Measurements from ENCODE around the gene TPRX1.
"Not testable (repeated sequence)": the region's sequence is repeated elsewhere in the genome, so short reads cannot be mapped to it uniquely, and the experiment has no call there.

The TPRX1 gene

DNA sequence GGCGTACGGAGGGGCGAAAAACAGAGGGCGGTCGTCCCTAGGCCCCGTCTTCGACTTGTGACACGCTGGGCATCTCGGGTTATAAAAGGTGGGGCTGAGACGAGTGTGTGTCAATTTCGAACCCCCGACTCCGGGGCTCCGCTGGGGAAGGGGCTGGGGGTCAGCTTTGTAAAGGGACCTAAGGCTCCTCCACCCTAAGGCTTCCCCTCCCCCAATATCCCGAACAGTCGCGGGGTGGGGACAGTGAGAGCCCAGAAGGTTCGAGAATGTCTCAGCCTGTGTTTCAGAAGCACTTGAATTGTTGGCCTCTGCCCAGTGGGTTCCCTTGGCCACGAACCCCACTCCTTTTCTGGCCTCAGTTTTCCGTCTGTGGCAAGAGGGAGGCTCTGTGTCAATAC lies 25.4 kb downstream of the TPRX1 start:
- H2AFZ ChIP-seq (ENCODE audit: low read depth, low read length) = peak overlapping the region; percentile 48
- no peak overlapping the region for H2BK5ac ChIP-seq (ENCODE audit: low read depth, low read length, poor library complexity, severe bottlenecking)
- H3K4me3 ChIP-seq (ENCODE audit: insufficient read depth in 1 of 2, low read depth in 1 of 2, low read length in 2 of 2) = peak overlapping the region; percentile 85 to 96
- DNase-seq = peak; percentile 22
- H3K79me1 ChIP-seq (replicated peaks; ENCODE audit: low read length, poor library complexity, severe bottlenecking) = peaks cover 21% of the 10 kb centered on the region
- H3K27ac ChIP-seq (ENCODE audit: low read length, poor library complexity, severe bottlenecking) = no peak overlapping the region
- H4K91ac ChIP-seq (ENCODE audit: low read length) = no peak overlapping the region
- peak overlapping the region in 1 of 2 experiments; percentile 53 for H3K14ac ChIP-seq (ENCODE audit: low read length in 2 of 2)
- WGBS = 1% methylated on average over 14 of the region's 20 CpGs
- peak overlapping the region; percentile 100 for H2BK120ac ChIP-seq (ENCODE audit: low read depth, low read length)
- peaks cover 24% of the 10 kb centered on the region for H3K4me1 ChIP-seq (ENCODE audit: control insufficient read depth, insufficient read depth, low read depth, low read length)
- H3K9ac ChIP-seq (ENCODE audit: low read length) = peak overlapping the region; percentile 97
- H3K4ac ChIP-seq (ENCODE audit: low read depth in 1 of 2, low read length in 2 of 2) = peak overlapping the region; percentile 5 to 57
- H2BK15ac ChIP-seq (ENCODE audit: low read depth, poor library complexity, severe bottlenecking) = no peak overlapping the region
- no peak overlapping the region for H2BK12ac ChIP-seq (ENCODE audit: low read length in 2 of 2)
- H3K9me3 ChIP-seq (ENCODE audit: control insufficient read depth, low read length) = no peaks in the 10 kb centered on the region
- H3K23ac ChIP-seq (ENCODE audit: low read length in 2 of 2) = no peak overlapping the region
- peaks cover 23 to 30% of the 10 kb centered on the region in 2 experiments for H3K36me3 ChIP-seq (ENCODE audit: control insufficient read depth in 1 of 2, insufficient read depth in 2 of 2, low read depth in 1 of 2, low read length in 2 of 2)
- no peak overlapping the region for H2AK5ac ChIP-seq (ENCODE audit: low read length, severe bottlenecking)
- H4K8ac ChIP-seq (ENCODE audit: low read length) = no peak overlapping the region
- H3K27me3 ChIP-seq (ENCODE audit: control insufficient read depth in 1 of 2, insufficient read depth in 1 of 2, low read length in 2 of 2) = no peaks in the 10 kb centered on the region
- peak overlapping the region; percentile 81 for H3K4me2 ChIP-seq (ENCODE audit: low read length, poor library complexity, severe bottlenecking)
- H3K18ac ChIP-seq (ENCODE audit: low read depth in 1 of 2, low read length in 2 of 2) = peak overlapping the region; percentile 71 to 94

DNA sequence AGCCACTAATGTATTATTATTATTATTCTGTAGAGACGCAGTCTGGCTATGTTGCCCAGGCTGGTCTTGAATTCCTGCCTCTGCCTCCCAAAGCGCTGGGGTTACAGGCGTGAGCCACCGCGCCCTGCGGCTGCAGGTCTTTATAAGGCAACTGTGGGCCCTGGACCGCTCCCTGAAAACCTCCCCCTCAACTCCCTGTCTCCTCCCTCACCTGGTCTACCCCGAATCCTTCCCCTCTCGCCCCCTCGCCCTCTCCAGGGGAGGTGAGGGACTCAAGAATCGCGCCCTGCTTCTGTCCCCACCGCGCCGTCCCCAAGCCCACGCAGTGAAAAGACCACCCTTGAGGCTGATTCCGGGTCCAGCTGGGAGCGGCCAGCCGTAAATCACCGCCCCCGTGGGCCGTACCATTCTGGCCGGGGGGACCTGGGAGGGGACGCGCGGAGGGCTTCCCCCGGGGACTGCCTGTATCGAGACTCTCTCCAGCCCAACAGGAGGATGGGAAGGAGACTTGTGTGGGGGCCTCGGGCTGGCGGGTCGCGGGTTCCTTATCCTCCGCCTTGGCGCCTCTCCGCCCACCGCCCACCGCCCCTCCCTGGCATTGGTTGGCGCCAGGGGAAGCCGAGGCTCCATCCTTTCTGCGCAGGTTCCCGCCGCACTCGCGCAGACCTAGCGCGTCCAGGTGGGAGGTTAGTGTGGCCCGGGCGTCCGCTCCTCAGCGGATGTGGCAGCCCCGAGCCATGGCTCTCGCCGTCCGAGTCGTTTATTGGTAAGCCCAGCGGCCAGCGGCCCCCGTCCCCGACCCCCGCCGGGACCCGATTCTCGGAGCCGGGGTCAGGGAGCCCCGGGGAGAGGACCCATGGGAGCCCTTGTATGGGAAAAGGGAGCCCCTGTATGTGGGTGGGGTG lies 26.1 kb downstream of the TPRX1 start, which contains the start of gene SELENOW:
Gene SELENOW (plus strand): TSS at position 655 of the 905 bp plus-strand sequence. CDS start 83 bp downstream, at position 738.
- Histone ChIP-seq H3K9me3 (ENCODE audit: control insufficient read depth, low read length) (no peaks in the 10 kb centered on the region), H3K23ac (ENCODE audit: low read length in 2 of 2) (peak within 1 kb of the TSS in 1 of 2 experiments; percentile 10), H3K18ac (ENCODE audit: low read depth in 1 of 2, low read length in 2 of 2) (peak within 1 kb of the TSS; percentile 87 to 94), H2BK12ac (ENCODE audit: low read length in 2 of 2) (peak within 1 kb of the TSS; percentile 75 to 96), H3K27me3 (ENCODE audit: control insufficient read depth in 1 of 2, insufficient read depth in 1 of 2, low read length in 2 of 2) (no peaks in the 10 kb centered on the region), H3K36me3 (ENCODE audit: control insufficient read depth in 1 of 2, insufficient read depth in 2 of 2, low read depth in 1 of 2, low read length in 2 of 2) (peaks cover 20 to 23% of the 10 kb centered on the region in 2 experiments), H2AK5ac (ENCODE audit: low read length, severe bottlenecking) (no peak within 1 kb of the TSS), H3K27ac (ENCODE audit: low read length, poor library complexity, severe bottlenecking) (peak within 1 kb of the TSS; percentile 32), H2BK120ac (ENCODE audit: low read depth, low read length) (peak within 1 kb of the TSS; percentile 100), H3K4me3 (ENCODE audit: insufficient read depth in 1 of 2, low read depth in 1 of 2, low read length in 2 of 2) (peak within 1 kb of the TSS; percentile 85 to 96), H3K4me2 (ENCODE audit: low read length, poor library complexity, severe bottlenecking) (peak within 1 kb of the TSS; percentile 81), H4K91ac (ENCODE audit: low read length) (peak within 1 kb of the TSS; percentile 100), H3K14ac (ENCODE audit: low read length in 2 of 2) (peak within 1 kb of the TSS in 1 of 2 experiments; percentile 53), H2BK5ac (ENCODE audit: low read depth, low read length, poor library complexity, severe bottlenecking) (peak within 1 kb of the TSS; percentile 97), H3K4ac (ENCODE audit: low read depth in 1 of 2, low read length in 2 of 2) (peak within 1 kb of the TSS; percentile 57 to 90), H2BK15ac (ENCODE audit: low read depth, poor library complexity, severe bottlenecking) (peak within 1 kb of the TSS; percentile 96), H4K8ac (ENCODE audit: low read length) (peak within 1 kb of the TSS; percentile 99), H2AFZ (ENCODE audit: low read depth, low read length) (peak within 1 kb of the TSS; percentile 55), H3K79me1 (replicated peaks; ENCODE audit: low read length, poor library complexity, severe bottlenecking) (peaks cover 21% of the 10 kb centered on the region), H3K4me1 (ENCODE audit: control insufficient read depth, insufficient read depth, low read depth, low read length) (peaks cover 24% of the 10 kb centered on the region), H3K9ac (ENCODE audit: low read length) (peak within 1 kb of the TSS; percentile 97)
- DNase-seq = peak; percentile 79
- under 1% methylated on average over 49 of the region's 65 CpGs for WGBS

GRCh38 chr19:47777245-47778048 lies 26.9 kb downstream of the TPRX1 start:
- not testable (repeated sequence) for H2BK15ac ChIP-seq (ENCODE audit: low read depth, poor library complexity, severe bottlenecking); H2BK120ac ChIP-seq (ENCODE audit: low read depth, low read length); H3K14ac ChIP-seq (ENCODE audit: low read length in 2 of 2); H2BK12ac ChIP-seq (ENCODE audit: low read length in 2 of 2); H3K9me3 ChIP-seq (ENCODE audit: control insufficient read depth, low read length); H3K4ac ChIP-seq (ENCODE audit: low read depth in 1 of 2, low read length in 2 of 2); H3K27ac ChIP-seq (ENCODE audit: low read length, poor library complexity, severe bottlenecking); H3K27me3 ChIP-seq (ENCODE audit: control insufficient read depth in 1 of 2, insufficient read depth in 1 of 2, low read length in 2 of 2); H4K91ac ChIP-seq (ENCODE audit: low read length); H3K23ac ChIP-seq (ENCODE audit: low read length in 2 of 2); H2BK5ac ChIP-seq (ENCODE audit: low read depth, low read length, poor library complexity, severe bottlenecking); H2AFZ ChIP-seq (ENCODE audit: low read depth, low read length); DNase-seq; H3K18ac ChIP-seq (ENCODE audit: low read depth in 1 of 2, low read length in 2 of 2)
- Histone ChIP-seq H3K4me1 (ENCODE audit: control insufficient read depth, insufficient read depth, low read depth, low read length) (peaks cover 24% of the 10 kb centered on the region), H3K36me3 (ENCODE audit: control insufficient read depth in 1 of 2, insufficient read depth in 2 of 2, low read depth in 1 of 2, low read length in 2 of 2) (peaks cover 17% of the 10 kb centered on the region in 2 experiments), H3K9ac (ENCODE audit: low read length) (peak overlapping the region; percentile 97), H3K4me3 (ENCODE audit: insufficient read depth in 1 of 2, low read depth in 1 of 2, low read length in 2 of 2) (peak overlapping the region; percentile 85 to 96), H3K79me1 (replicated peaks; ENCODE audit: low read length, poor library complexity, severe bottlenecking) (peaks cover 21% of the 10 kb centered on the region), H4K8ac (ENCODE audit: low read length) (peak overlapping the region; percentile 99), H2AK5ac (ENCODE audit: low read length, severe bottlenecking) (peak overlapping the region; percentile 30), H3K4me2 (ENCODE audit: low read length, poor library complexity, severe bottlenecking) (peak overlapping the region; percentile 81)
- WGBS = 82% methylated on average over 18 of the region's 23 CpGs
